ENCODE measurements around the gene CORO2A. TPM values are rescaled to one million over a fixed set of nuclear protein-coding genes. Genes with fewer than 3 reads are reported as not detected.

The CORO2A gene
- total and polyA plus RNA-seq, 9 donors, result 0.13 to 3.7 (median 1.2) TPM

DNA sequence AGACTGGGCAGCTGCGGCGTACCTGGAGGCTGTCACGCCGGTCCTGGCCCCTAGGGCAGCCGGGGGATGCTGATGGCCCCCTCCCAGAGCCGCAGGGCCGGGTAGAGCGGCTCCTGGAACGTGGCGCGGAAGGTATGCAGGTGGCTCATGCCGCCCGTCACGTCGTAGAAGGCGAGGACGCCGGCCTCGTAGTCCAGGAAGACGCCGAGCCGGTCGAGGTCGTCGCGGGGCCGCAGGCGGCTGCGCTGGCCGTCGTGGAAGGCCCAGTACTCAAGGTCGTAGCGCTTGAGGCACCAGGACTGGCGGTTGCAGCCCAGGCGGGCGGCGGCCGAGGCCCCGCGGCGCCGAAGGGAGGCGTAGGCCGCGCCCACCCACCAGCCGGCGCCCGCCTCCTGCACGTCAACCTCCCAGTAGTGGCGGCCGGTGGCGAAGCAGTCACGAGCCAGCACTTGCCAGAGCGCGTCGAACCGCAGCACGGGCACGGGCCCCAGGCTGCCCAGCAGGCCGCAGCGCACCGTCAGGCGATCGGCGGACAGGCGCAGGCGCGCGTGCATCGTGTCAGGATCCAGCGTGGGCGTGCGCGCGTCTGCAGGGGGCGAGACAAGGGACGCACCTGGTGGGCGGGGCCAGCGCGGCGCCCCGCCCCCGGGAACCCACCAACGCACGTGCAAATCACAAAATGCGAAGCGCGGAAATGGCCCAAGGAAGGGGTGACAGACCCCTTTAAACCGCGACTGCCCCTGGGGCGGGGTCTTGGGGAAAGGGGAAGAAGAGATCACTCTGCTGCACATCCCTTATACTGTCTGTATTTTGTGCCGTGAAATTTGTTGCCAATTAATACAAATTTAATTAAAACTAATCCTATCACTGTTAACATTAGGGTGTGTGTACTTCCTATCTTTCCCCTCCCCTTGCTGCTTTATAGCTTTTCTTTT is 104.8 kb downstream of the CORO2A start:
- Histone ChIP-seq H3K4me3 (peak overlapping the region; percentile 27), H3K27me3 (no peaks in the 10 kb centered on the region), H3K9me3 (no peaks in the 10 kb centered on the region), H3K4me1 (ENCODE audit: insufficient read depth) (peaks cover 7% of the 10 kb centered on the region), H3K27ac (peak overlapping the region; percentile 18 to 55), H3K36me3 (no peaks in the 10 kb centered on the region)
- TF ChIP-seq POLR2A (IDR thresholded peaks at IDR 0.05) (no peak), EP300 (IDR thresholded peaks at IDR 0.05) (no peak)
- TF ChIP-seq, protein P1, sequence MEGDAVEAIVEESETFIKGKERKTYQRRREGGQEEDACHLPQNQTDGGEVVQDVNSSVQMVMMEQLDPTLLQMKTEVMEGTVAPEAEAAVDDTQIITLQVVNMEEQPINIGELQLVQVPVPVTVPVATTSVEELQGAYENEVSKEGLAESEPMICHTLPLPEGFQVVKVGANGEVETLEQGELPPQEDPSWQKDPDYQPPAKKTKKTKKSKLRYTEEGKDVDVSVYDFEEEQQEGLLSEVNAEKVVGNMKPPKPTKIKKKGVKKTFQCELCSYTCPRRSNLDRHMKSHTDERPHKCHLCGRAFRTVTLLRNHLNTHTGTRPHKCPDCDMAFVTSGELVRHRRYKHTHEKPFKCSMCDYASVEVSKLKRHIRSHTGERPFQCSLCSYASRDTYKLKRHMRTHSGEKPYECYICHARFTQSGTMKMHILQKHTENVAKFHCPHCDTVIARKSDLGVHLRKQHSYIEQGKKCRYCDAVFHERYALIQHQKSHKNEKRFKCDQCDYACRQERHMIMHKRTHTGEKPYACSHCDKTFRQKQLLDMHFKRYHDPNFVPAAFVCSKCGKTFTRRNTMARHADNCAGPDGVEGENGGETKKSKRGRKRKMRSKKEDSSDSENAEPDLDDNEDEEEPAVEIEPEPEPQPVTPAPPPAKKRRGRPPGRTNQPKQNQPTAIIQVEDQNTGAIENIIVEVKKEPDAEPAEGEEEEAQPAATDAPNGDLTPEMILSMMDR (IDR thresholded peaks at IDR 0.05), result no peak
- intact Hi-C loops (cut with DNase I), result loop anchor here in 1 of 4 donors (2.0 kb wide), 1 partner anchor 49 kb away; no protein-coding TSS in a partner anchor
- peak; percentile 39 to 72 (median 56) for DNase-seq
- WGBS, 3 donors, result 11 to 21% (median 14%) methylated on average over 86 to 92 of the region's 92 CpGs

DNA sequence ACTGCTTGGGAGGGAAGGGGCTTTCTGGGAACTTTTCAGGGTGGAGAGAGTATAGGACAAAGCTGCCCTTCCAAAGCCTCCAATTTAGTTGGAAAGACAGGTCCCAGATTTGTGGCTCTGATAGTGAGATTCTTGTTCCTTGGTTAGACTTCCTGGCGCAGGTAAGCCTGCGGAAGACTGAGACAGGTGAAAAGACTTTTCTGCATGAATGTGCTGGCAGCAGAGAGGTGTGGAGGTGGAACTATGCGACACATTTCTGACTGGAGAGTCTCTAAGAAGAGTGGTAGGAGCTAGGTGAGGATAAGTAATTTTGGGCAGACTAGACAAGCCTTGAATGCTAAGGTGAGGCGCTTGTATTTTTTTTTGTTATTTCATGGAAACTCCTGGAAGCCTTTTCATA is 106.0 kb downstream of the CORO2A start:
- Histone ChIP-seq H3K4me1 (ENCODE audit: insufficient read depth) (peaks cover 7% of the 10 kb centered on the region), H3K4me3 (no peak overlapping the region), H3K27me3 (no peaks in the 10 kb centered on the region), H3K27ac (no peak overlapping the region), H3K9me3 (no peaks in the 10 kb centered on the region), H3K36me3 (no peaks in the 10 kb centered on the region)
- WGBS, 3 donors, result 96 to 97% (median 96%) methylated on average over 4 of the region's 4 CpGs
- intact Hi-C loops (cut with DNase I), result no loop called here
- no peak for DNase-seq
- TF ChIP-seq POLR2A (IDR thresholded peaks at IDR 0.05) (no peak), EP300 (IDR thresholded peaks at IDR 0.05) (no peak)
- TF ChIP-seq, protein P1 (IDR thresholded peaks at IDR 0.05), result no peak

DNA sequence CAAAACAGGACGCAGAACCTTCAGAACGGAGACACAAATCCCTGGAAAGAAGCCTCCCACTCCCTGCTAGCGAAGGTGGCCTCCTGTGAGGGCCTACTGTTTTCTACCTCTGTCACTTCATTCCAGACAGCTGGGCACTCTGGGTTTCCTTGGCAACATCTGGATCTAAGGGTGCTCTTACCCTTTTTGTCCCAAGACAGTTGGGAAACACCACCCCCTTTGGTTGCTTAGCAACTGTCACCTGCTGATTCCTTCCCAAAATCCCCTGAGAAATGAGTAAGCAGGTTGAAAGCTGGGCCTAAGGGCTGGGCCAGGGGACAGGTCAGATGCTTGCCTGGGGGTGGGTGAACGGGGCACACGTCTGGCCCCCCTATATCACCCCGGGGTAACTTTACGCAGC is 106.5 kb downstream of the CORO2A start:
- WGBS, 3 donors, result 82 to 89% (median 83%) methylated on average over 7 of the region's 7 CpGs
- Histone ChIP-seq H3K9me3 (no peaks in the 10 kb centered on the region), H3K27ac (no peak overlapping the region), H3K36me3 (no peaks in the 10 kb centered on the region), H3K4me3 (no peak overlapping the region), H3K27me3 (no peaks in the 10 kb centered on the region), H3K4me1 (ENCODE audit: insufficient read depth) (peaks cover 7% of the 10 kb centered on the region)
- TF ChIP-seq EP300 (IDR thresholded peaks at IDR 0.05), result no peak
- intact Hi-C loops (cut with DNase I), result no loop called here
- DNase-seq, result no peak

DNA sequence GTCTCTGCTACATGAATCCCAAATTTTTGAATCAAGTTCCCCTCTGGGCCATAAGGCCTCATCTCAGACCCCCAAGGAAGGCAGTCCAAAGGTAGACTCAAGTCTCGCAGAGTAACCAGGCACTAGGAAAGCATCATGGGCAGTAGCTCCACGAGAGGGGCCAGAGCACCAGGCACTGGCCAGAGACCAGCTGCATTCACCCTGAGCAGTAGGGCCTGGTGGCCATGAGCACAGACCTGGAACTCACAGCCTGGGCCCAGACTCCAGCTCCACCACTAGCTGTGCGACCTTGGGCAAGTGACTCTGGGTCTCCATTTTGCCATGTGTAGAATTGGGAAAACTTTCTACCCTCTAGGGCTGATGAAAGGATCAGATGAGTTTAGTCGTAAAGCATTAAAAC is 107.4 kb downstream of the CORO2A start:
- intact Hi-C loops (cut with DNase I), result no loop called here
- no peak for DNase-seq
- Histone ChIP-seq H3K27me3 (no peaks in the 10 kb centered on the region), H3K9me3 (no peaks in the 10 kb centered on the region), H3K4me3 (no peak overlapping the region), H3K36me3 (no peaks in the 10 kb centered on the region), H3K4me1 (ENCODE audit: insufficient read depth) (peaks cover 7% of the 10 kb centered on the region), H3K27ac (no peak overlapping the region)
- 86 to 90% (median 90%) methylated on average over 4 of the region's 4 CpGs for WGBS, 3 donors
- TF ChIP-seq POLR2A (IDR thresholded peaks at IDR 0.05) (no peak), EP300 (IDR thresholded peaks at IDR 0.05) (no peak)
- TF ChIP-seq, protein P1 (IDR thresholded peaks at IDR 0.05), result no peak

DNA sequence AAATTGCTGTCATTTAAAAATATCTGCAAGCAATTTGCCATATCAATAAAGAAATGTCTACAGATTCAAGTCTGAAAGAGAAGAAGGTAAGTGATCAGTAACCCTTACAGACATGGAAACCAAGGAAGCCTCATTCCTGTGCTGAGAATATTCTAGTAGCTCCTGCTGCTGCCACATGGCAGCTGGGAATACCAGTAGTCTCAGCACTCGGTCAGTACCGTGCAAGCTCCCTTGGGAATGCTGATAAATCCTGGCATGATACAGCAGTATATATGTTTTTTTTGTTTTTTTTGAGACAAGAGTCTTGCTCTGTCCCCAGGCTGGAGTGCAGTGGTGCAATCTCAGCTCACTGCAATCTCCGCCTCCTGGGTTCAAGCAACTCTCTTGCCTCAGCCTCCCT is 108.0 kb downstream of the CORO2A start:
- intact Hi-C loops (cut with DNase I), result no loop called here
- no peak for DNase-seq
- H3K4me3 ChIP-seq, result no peak overlapping the region
- no peaks in the 10 kb centered on the region for H3K36me3 ChIP-seq
- no peak overlapping the region for H3K27ac ChIP-seq
- no peaks in the 10 kb centered on the region for H3K27me3 ChIP-seq
- TF ChIP-seq EP300 (IDR thresholded peaks at IDR 0.05) (no peak), POLR2A (IDR thresholded peaks at IDR 0.05) (no peak)
- TF ChIP-seq, protein P1 (IDR thresholded peaks at IDR 0.05), result no peak
- H3K9me3 ChIP-seq, result no peaks in the 10 kb centered on the region
- WGBS, 3 donors, result 68 to 73% (median 69%) methylated on average over 3 of the region's 3 CpGs
- H3K4me1 ChIP-seq (ENCODE audit: insufficient read depth), result peaks cover 7% of the 10 kb centered on the region

All from ovary (tissue), 9 donors.